PC-9 (cell line): ENCODE results near the gene HOXC12.

Source experiments
- EZH2 ChIP-seq: fragments of 200-600 bp; sonication (generic); IDR thresholded peaks from 2 replicates; pipeline ENCODE4 v1.8.0; 2017; ENCODE audit warnings: antibody characterized with exemption, low read depth
- TF ChIP-seq, protein P1 (sequence below): fragments of 200-600 bp; sonication (generic); conservative IDR thresholded peaks from 2 replicates; pipeline ENCODE4 v1.6.1; 2017; ENCODE audit warnings: mixed run types, antibody characterized with exemption, mild to moderate bottlenecking, moderate library complexity

DNA sequence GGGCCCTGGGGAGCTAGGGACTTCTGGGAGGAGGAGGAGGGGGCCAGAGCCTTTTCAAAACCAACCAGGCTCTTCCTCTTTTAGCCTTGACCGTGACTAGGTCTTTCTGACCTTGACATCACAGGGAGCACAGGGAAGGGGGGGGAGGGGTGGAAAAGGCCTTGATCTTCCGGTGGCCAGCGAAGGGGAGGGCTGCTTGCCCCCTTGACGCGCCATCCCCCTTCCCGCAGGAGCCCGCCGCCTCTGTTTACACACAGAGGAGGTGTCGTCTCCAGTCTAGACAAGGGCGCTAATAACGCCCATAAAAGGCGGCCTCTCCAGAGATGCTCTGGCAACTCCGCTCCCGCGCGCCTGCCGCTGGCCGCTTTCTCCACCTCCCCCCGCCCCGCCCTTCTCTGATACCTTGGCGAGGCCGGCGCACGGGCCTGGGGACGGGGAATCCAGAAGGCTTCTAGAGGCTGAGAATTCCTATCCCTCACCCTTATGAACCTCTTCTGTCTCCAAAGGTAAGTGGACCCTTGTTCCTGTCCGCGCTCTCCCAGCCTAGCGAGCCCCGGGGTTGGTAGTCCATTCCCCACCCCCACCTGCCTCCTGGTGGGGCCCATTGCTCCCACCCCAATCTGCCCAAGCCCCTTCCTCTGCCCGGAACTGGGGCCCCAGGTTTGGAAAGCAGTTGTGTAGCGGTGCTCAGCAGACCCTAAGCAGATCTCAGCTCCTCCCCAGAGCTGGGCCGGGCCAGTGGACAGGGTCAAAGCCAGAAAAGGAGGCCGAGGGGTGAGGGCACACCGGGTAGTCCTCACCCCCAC, 4.9 kb upstream of the HOXC12 start:
- TF ChIP-seq, protein P1, sequence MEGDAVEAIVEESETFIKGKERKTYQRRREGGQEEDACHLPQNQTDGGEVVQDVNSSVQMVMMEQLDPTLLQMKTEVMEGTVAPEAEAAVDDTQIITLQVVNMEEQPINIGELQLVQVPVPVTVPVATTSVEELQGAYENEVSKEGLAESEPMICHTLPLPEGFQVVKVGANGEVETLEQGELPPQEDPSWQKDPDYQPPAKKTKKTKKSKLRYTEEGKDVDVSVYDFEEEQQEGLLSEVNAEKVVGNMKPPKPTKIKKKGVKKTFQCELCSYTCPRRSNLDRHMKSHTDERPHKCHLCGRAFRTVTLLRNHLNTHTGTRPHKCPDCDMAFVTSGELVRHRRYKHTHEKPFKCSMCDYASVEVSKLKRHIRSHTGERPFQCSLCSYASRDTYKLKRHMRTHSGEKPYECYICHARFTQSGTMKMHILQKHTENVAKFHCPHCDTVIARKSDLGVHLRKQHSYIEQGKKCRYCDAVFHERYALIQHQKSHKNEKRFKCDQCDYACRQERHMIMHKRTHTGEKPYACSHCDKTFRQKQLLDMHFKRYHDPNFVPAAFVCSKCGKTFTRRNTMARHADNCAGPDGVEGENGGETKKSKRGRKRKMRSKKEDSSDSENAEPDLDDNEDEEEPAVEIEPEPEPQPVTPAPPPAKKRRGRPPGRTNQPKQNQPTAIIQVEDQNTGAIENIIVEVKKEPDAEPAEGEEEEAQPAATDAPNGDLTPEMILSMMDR: no peak
- TF ChIP-seq EZH2: no peak
